GM12801 (cell line): ENCODE data around the gene SELENON.

Source experiments
- TF ChIP-seq, protein P1 (sequence below): IDR thresholded peaks from one replicate; pipeline ENCODE4 v1.5.1; 2011; ENCODE audit warnings: control low read depth; ENCODE audit not compliant: insufficient read length; ENCODE audit errors: extremely low read depth

SELENON gene

DNA sequence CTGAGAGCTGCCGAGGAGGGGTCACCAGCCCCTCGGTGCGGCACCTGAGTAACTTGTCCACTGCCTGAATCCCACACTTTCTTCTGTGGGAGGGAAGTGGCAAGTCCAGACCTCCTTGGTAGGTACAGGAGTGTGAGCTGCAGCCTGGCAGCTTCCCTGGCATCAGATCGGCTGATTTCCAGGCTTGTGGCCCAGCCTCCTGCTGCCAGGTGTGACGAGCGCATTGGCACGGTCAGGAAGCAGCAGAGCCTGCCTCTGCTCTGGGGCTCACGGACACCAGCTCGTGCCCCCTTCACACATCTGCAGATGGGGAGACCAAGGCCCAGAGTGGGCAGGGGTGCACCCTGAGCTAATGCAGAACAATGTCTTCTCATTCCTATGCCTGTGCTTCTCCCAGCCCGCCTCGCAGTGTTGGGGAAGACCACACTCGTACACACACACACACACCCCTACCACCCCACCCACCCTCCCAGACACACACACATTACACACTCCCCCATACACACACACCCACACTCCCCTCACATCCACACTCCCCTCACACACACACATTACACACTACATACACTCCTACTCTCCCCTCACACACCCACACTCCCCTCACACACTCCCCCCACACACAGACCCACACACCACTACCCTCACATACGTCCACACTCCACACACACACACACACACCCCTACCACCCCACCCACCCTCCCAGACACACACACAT lies 33.1 kb upstream of the SELENON start:
- TF ChIP-seq, protein P1, sequence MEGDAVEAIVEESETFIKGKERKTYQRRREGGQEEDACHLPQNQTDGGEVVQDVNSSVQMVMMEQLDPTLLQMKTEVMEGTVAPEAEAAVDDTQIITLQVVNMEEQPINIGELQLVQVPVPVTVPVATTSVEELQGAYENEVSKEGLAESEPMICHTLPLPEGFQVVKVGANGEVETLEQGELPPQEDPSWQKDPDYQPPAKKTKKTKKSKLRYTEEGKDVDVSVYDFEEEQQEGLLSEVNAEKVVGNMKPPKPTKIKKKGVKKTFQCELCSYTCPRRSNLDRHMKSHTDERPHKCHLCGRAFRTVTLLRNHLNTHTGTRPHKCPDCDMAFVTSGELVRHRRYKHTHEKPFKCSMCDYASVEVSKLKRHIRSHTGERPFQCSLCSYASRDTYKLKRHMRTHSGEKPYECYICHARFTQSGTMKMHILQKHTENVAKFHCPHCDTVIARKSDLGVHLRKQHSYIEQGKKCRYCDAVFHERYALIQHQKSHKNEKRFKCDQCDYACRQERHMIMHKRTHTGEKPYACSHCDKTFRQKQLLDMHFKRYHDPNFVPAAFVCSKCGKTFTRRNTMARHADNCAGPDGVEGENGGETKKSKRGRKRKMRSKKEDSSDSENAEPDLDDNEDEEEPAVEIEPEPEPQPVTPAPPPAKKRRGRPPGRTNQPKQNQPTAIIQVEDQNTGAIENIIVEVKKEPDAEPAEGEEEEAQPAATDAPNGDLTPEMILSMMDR = no peak

DNA sequence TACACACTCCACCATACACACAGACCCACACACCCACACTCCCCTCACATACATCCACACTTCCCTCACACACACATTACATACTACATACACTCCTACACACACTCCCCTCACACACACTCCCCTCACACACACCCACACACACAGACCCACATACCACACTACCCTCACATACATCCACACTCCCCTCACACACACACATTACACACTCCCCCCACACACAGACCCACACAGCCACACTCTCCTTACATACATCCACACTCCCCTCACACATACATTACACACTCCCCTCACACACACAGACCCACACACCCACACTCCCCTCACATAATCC lies 32.6 kb upstream of the SELENON start:
- TF ChIP-seq, protein P1 = no peak

DNA sequence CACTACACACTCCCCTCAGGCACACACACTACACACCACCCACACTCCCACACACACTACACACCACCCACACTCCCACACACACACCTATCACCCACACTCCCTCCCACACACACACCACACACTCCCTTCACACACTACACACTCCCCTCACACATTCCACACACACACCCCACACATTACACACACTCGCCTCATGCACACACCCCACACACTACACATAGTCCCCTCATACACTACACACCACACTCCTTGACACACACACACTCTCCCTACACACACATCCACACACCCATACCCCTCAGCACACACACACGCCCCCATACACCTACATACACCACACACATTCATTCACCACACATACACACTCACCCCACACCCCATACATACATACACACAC lies 31.0 kb upstream of the SELENON start:
- TF ChIP-seq, protein P1 = no peak

DNA sequence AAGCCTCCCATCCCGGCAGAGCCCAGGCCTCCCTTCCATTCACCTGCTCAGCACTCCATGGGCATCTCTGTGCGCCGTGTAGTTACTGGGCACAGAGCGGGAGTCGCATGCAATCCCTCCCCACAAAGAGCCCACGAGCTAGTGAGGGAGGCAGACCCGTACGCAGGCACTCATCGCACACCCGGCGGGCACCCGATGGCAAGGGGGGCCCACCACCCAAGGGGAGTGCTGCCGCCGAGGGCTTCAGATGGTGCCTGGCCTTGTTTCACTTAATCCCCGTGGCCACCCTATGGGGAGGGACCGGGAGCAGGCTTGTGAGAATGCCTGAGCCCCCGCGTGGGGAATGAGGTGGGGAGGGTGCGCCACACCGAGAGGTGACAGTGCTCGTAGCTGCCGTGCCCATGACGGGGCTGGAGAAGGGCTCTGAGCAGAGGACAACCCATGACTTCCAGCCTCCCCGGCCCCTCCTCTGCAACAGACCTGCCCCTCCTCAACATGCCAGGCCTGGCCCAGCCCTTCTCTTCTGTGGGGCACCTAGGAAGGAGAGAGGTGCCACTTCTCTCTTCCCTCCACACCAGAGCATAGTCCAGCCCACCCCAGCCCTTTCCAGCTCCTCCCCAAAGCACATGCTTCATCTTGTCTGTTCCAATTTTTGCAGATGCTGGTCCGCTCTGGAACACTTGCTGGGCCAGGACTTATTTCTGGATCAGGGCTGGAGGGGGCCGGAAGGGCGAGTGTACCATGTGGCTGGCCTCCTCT lies 30.2 kb upstream of the SELENON start:
- TF ChIP-seq, protein P1 = no peak

DNA sequence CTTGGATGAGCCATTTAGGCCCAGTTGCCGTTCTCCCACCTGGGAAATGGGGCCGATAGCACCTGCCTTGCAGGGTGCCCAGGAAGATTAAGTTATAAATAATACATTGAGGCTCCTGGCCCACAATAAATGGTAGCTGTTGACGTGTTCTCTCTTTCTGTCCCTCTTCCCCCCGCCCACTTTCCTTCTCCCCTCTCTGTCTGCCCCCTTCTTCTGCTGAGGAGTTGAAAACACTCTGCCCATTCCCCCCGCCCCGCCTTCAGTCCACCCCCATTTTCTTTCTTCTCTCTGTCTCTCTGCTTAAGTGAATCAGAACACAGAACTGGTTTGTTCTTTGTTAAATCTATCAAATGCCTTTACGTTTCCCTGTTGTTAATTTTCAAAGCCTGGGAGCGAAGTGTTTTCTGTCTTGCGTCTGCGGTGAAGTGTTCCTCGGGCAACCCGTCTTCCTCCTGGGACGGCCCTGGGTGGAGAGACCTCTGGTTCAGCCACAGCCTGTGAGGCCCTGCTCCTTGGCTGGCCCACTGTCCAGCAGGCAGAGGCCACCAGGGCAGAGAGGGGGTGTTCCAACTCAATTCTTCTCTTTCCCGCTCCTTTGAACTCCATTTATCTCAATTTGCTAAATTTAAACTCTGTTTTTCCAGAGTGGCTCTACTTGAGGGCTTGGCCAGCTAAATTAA lies 29.3 kb upstream of the SELENON start:
- TF ChIP-seq, protein P1 = no peak

DNA sequence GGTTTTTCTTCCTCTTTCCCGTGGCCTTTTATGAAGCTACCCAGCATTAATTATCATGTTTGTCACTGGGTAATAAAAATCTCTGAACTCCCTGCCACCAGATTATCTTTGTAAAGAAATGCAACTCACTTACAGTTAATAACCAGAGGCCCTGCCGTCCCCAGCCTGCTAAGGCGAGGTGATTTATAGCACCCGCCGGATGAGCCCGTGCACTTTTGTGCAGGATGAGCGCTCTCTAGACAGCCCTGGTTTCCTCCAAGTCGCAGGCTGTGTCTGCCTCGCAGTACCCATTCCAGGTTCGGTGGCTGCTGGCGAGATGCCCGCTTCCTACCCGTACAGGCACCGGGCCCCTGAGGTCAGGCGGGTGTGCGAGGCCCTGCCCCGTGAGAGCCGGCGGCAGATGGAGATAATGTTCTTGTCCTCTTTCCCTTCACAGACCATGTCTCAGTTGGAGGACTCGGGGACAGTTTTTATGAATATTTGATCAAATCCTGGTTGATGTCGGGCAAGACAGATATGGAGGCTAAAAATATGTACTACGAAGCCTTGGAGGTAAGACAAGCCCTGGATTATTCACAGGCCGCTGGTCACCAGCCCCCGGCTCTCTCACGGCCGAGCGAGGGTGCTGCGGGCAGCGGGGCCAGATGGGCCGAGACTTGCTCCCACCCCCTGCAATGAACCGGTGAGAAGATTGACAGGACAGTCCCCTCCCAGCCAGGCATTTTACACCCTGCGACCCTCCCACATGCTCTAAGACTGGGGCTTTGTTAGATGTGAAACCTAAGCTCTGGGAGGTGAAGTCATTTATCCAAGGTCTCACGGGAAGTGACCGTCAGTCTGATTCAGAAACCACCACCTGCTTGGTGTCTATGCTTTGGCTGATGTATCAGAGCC lies 28.5 kb upstream of the SELENON start:
- TF ChIP-seq, protein P1 = no peak

DNA sequence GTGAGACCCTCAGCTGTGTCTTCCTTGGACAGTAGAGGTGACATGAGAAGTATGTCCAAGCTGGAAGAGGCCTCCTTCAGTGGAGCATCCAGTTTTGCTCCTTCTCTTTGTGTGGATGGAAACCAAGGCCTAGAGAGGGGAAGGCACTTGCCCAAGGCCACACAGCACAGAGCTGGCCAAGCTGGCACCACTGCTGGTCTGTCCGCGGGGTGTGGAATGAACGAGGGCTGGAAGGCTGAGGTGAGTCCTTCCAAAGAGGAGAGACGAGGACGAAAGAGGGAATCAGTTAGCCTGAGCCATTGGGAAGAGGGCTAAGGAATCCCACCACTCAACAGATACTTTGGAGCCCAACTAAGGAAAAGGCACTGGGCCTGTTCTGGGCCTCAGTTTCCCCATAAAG lies 27.8 kb upstream of the SELENON start:
- TF ChIP-seq, protein P1 = no peak
